Vagina (tissue), 2 donors: ENCODE measurements around the gene CTNND2.

Experiments used
- POLR2A ChIP-seq, 2 donors: fragments of 450-650 bp; IDR thresholded peaks; one replicate each; pipeline ENCODE4 v1.6.1; 2017; ENCODE audit warnings: antibody characterized with exemption in 2 of 2, mild to moderate bottlenecking in 2 of 2, moderate library complexity in 2 of 2
- TF ChIP-seq, protein P1 (sequence below), 3 experiments: fragments of 450-650 bp in 2 of 3; fragments of 200-600 bp in 1 of 3; sonication (generic) in 1 of 3; IDR thresholded peaks; one replicate each; pipeline ENCODE4 v1.5.1; 2017 to 2019; ENCODE audit warnings: antibody characterized with exemption in 3 of 3, mild to moderate bottlenecking in 2 of 3, moderate library complexity in 2 of 3

DNA sequence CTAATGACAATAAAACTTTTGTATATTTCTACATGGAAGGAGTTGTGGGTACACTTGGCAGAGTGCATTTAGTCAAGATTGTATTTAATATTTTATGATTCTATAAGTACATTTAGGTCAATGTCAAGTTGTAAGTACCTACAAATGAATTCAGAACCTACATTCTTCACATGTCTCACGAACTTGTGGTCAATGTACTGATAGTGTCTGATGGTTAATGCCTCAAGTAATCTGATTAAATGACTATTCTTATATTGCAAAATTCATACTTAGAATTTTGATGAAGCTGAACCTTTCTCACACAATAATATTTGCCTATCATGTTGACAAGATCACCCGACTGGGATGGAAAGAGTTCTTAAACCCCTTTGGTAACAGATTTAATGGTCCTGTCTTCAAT, 444.5 kb downstream of the CTNND2 start:
- TF ChIP-seq, protein P1, sequence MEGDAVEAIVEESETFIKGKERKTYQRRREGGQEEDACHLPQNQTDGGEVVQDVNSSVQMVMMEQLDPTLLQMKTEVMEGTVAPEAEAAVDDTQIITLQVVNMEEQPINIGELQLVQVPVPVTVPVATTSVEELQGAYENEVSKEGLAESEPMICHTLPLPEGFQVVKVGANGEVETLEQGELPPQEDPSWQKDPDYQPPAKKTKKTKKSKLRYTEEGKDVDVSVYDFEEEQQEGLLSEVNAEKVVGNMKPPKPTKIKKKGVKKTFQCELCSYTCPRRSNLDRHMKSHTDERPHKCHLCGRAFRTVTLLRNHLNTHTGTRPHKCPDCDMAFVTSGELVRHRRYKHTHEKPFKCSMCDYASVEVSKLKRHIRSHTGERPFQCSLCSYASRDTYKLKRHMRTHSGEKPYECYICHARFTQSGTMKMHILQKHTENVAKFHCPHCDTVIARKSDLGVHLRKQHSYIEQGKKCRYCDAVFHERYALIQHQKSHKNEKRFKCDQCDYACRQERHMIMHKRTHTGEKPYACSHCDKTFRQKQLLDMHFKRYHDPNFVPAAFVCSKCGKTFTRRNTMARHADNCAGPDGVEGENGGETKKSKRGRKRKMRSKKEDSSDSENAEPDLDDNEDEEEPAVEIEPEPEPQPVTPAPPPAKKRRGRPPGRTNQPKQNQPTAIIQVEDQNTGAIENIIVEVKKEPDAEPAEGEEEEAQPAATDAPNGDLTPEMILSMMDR (IDR thresholded peaks at IDR 0.05): no peak
- no peak for TF ChIP-seq POLR2A (IDR thresholded peaks at IDR 0.05)
